ENCODE data around the gene RPS15A.

DNA sequence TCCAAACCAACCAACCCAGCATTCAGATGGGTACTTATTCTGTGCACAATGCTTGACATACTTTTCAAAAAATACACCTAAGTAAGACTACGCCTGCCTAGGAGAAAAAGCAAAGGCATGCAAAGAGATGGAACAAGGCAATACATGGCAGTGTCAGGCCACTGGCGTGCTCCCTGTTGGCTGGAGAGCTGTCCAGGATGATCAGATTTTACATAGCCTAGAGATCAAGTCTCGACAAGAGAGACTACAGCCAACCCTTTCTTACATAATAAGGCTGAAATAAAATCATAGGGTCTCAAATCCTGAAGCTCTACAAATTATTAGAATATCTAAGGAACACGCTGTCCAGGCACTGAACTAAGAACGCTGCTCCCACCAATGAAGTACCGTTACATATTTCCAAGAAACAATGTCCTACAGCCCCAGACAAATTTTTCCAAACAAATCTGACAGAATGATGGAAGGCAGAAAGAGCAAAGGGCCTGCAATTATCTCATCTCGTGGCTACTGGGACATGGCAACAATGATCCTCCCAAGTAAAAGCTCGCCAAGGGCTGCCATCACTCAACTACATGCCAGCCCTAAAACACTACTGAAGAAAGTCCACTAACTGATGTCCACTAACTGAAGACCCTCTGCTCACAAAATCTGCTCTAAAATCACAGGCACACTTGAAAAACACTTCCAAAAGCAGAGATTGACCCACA is 5.1 kb downstream of the RPS15A start:
- TF ChIP-seq CTCF (IDR thresholded peaks at IDR 0.05) (no peak), POLR2A (IDR thresholded peaks at IDR 0.05) (no peak)

Data from heart left ventricle (tissue), 13 donors.